ENCODE data around the gene SPEG.

DNA sequence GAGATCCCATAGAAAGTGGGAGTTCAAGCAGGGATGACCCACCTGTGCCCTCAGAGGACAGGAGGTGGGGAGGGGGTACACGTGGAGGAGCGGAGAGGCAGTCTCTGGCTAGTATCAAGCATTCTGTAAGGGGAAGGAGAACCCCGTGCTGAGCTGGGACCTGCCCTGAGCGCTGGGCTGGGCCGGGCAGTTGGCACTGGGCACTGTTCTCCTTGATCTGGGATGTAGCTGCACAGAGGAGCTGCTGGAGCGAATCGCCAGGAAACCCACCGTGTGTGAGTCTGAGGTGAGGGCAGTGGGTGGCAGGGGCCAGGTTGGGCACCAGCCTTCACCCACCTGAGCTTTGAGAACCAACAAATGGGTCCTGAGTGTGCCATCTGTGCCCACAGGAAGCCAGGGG is 44.3 kb downstream of the SPEG start:
- TF ChIP-seq ZNF274 (IDR thresholded peaks at IDR 0.05; ENCODE audit: low read depth, low read length) (no peak), YY1 (IDR thresholded peaks at IDR 0.05; ENCODE audit: insufficient read depth, insufficient read length) (no peak)
